Stimulated activated naive B cell treated with anti-CD40 and anti-IgM and Interleukin-4, amounts not matched to agents 10 μg/mL and 1 μg/mL and 100 μg/mL, for 72 hours (primary cell): ENCODE results near the gene IFITM1.

ENCODE experiments used
- ATAC-seq, 2 donors: fragments of 150-1000 bp; cut with Tn5 transposase; replicated peaks; 2 replicates each; pipeline ENCODE4 v1.10.0; 2021; ENCODE audit warnings: moderate library complexity in 1 of 2
- DNase-seq: peaks from one replicate; pipeline ENCODE4 v3.0.0; 2021
- H3K27ac Mint-ChIP-seq: one replicate; pipeline ENCODE4 v1.8.0; 2022; ENCODE audit warnings: mild to moderate bottlenecking, mixed read lengths
- H3K27me3 Mint-ChIP-seq, 2 donors: one replicate each; pipeline ENCODE4 v1.8.0; 2022; ENCODE audit warnings: mixed read lengths in 2 of 2
- H3K36me3 Mint-ChIP-seq, 2 donors: one replicate each; pipeline ENCODE4 v1.8.0; 2022; ENCODE audit warnings: mixed read lengths in 2 of 2, mild to moderate bottlenecking in 1 of 2
- H3K4me1 Mint-ChIP-seq, 2 donors: one replicate each; pipeline ENCODE4 v1.8.0; 2022; ENCODE audit warnings: mixed read lengths in 2 of 2, mild to moderate bottlenecking in 1 of 2
- H3K4me3 Mint-ChIP-seq, 2 donors: one replicate each; pipeline ENCODE4 v1.8.0; 2022; ENCODE audit warnings: mild to moderate bottlenecking in 2 of 2, mixed read lengths in 2 of 2, moderate library complexity in 1 of 2
- H3K9me3 Mint-ChIP-seq, 2 donors: one replicate each; pipeline ENCODE4 v1.8.0; 2022; ENCODE audit warnings: mixed read lengths in 2 of 2, mild to moderate bottlenecking in 1 of 2

Gene IFITM1

DNA sequence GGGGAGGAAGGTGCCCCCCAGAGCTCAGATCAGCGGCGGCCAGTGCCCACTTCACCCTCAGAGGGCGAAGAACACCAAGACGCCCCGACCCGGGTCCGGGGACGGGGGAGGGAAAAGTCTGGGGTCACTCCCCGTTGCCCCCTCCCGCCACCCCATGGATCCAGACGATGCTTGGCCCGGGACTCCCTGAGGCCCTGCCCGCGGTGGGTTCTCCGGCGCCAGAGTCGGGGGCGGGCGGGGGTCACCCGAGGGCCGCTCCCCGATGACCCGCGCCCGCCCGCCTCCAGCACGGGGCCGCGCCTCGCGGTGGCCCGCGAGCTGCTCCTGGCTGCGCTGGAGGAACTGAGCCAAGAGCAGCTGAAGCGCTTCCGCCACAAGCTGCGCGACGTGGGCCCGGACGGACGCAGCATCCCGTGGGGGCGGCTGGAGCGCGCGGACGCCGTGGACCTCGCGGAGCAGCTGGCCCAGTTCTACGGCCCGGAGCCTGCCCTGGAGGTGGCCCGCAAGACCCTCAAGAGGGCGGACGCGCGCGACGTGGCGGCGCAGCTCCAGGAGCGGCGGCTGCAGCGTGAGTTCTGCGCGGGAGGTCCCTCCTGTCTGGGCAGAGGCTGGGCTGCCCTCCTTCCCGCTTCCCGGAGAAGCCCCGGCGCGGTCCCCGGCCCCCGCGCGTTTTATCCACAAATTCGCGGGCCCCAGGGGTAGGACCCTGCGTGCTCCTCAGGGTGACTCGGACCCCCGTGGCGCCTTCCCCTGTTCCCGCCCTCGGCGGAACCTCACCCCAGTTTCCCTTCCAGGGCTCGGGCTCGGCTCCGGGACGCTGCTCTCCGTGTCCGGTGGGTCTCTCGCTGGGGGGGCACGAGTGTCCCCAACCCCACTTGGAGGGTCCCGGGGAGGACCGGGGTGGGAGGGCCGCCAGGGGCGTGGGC lies 34.5 kb upstream of the IFITM1 start:
- peak overlapping the region in 1 of 2 donors; percentile 81 for H3K4me3 Mint-ChIP-seq
- H3K4me1 Mint-ChIP-seq, result peaks cover 23 to 47% of the 10 kb centered on the region in 2 donors
- H3K27me3 Mint-ChIP-seq, result peaks cover 34 to 47% of the 10 kb centered on the region in 2 donors
- H3K36me3 Mint-ChIP-seq, result peaks cover 0 to 10% of the 10 kb centered on the region in 2 donors
- no peak overlapping the region for H3K27ac Mint-ChIP-seq
- DNase-seq, result no peak
- peak in 1 of 2 donors; percentile 44 for ATAC-seq
- H3K9me3 Mint-ChIP-seq, result peaks cover 0 to 6% of the 10 kb centered on the region in 2 donors

DNA sequence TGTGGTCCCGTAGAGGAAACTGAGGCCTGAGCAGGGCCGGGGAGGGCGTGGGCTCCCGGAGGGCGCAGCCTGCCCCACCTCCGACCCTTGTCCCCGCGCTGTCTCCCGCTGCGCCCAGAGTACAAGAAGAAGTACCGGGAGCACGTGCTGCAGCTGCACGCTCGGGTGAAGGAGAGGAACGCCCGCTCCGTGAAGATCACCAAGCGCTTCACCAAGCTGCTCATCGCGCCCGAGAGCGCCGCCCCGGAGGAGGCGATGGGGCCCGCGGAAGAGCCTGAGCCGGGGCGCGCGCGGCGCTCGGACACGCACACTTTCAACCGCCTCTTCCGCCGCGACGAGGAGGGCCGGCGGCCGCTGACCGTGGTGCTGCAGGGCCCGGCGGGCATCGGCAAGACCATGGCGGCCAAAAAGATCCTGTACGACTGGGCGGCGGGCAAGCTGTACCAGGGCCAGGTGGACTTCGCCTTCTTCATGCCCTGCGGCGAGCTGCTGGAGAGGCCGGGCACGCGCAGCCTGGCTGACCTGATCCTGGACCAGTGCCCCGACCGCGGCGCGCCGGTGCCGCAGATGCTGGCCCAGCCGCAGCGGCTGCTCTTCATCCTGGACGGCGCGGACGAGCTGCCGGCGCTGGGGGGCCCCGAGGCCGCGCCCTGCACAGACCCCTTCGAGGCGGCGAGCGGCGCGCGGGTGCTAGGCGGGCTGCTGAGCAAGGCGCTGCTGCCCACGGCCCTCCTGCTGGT lies 33.7 kb upstream of the IFITM1 start:
- Mint-ChIP-seq H3K9me3 (peaks cover 0 to 6% of the 10 kb centered on the region in 2 donors), H3K36me3 (peaks cover 0 to 10% of the 10 kb centered on the region in 2 donors), H3K27me3 (peaks cover 34 to 54% of the 10 kb centered on the region in 2 donors), H3K4me1 (peaks cover 23 to 42% of the 10 kb centered on the region in 2 donors), H3K4me3 (peak overlapping the region; percentile 75 to 81), H3K27ac (peak overlapping the region; percentile 65)
- DNase-seq, result no peak
- peak; percentile 66 to 73 for ATAC-seq

DNA sequence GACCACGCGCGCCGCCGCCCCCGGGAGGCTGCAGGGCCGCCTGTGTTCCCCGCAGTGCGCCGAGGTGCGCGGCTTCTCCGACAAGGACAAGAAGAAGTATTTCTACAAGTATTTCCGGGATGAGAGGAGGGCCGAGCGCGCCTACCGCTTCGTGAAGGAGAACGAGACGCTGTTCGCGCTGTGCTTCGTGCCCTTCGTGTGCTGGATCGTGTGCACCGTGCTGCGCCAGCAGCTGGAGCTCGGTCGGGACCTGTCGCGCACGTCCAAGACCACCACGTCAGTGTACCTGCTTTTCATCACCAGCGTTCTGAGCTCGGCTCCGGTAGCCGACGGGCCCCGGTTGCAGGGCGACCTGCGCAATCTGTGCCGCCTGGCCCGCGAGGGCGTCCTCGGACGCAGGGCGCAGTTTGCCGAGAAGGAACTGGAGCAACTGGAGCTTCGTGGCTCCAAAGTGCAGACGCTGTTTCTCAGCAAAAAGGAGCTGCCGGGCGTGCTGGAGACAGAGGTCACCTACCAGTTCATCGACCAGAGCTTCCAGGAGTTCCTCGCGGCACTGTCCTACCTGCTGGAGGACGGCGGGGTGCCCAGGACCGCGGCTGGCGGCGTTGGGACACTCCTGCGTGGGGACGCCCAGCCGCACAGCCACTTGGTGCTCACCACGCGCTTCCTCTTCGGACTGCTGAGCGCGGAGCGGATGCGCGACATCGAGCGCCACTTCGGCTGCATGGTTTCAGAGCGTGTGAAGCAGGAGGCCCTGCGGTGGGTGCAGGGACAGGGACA lies 32.9 kb upstream of the IFITM1 start:
- ATAC-seq, result peak; percentile 49 to 61
- peaks cover 0 to 6% of the 10 kb centered on the region in 2 donors for H3K9me3 Mint-ChIP-seq
- peak overlapping the region; percentile 54 to 62 for H3K4me3 Mint-ChIP-seq
- H3K27ac Mint-ChIP-seq, result peak overlapping the region; percentile 73
- H3K4me1 Mint-ChIP-seq, result peaks cover 23 to 40% of the 10 kb centered on the region in 2 donors
- peaks cover 0 to 10% of the 10 kb centered on the region in 2 donors for H3K36me3 Mint-ChIP-seq
- peaks cover 34 to 62% of the 10 kb centered on the region in 2 donors for H3K27me3 Mint-ChIP-seq
- no peak for DNase-seq

DNA sequence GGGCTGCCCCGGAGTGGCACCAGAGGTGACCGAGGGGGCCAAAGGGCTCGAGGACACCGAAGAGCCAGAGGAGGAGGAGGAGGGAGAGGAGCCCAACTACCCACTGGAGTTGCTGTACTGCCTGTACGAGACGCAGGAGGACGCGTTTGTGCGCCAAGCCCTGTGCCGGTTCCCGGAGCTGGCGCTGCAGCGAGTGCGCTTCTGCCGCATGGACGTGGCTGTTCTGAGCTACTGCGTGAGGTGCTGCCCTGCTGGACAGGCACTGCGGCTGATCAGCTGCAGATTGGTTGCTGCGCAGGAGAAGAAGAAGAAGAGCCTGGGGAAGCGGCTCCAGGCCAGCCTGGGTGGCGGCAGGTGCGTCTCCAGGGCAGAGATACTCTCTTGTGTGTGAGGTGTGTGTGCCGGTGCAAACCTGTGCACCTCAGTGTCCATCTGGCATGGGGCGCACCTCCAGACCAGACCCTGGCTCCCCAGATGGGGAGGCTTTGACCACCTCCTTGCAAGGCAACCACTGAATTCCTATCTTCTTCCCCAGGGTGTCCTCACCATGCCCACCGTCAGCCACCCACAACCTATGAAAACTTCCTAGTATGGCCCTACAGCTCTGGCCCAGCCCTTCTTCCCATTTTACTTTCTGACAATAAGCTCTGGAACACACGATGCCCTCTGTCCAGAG lies 32.2 kb upstream of the IFITM1 start:
- ATAC-seq (no peak), DNase-seq (no peak)
- H3K36me3 Mint-ChIP-seq, result peaks cover 0 to 8% of the 10 kb centered on the region in 2 donors
- H3K27ac Mint-ChIP-seq, result peak overlapping the region; percentile 73
- H3K4me3 Mint-ChIP-seq, result peak overlapping the region; percentile 54 to 62
- H3K27me3 Mint-ChIP-seq, result peaks cover 34 to 65% of the 10 kb centered on the region in 2 donors
- H3K4me1 Mint-ChIP-seq, result peaks cover 23 to 40% of the 10 kb centered on the region in 2 donors
- H3K9me3 Mint-ChIP-seq, result peaks cover 0 to 4% of the 10 kb centered on the region in 2 donors

DNA sequence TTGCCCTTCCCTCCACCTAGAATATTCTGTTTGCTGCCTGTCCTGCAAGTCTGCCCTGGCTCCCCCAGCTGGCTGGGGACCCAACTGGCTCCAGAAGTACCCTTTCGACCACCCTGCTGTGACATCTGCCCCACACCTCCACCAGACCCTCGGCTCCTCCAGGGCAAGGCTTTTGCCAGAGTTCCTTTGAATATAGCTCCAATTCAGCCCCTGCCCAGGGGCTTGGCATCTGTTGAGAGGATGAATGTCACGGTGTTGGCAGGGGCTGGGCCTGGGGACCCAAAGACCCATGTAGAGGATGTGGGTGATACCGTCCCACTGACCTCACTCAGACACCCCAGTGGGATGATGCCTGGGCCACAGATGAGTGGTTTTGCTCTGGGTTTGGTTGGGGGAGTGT lies 31.7 kb upstream of the IFITM1 start:
- DNase-seq (no peak), ATAC-seq (no peak)
- H3K4me3 Mint-ChIP-seq, result no peak overlapping the region
- peaks cover 39 to 70% of the 10 kb centered on the region in 2 donors for H3K27me3 Mint-ChIP-seq
- H3K4me1 Mint-ChIP-seq, result peaks cover 26 to 44% of the 10 kb centered on the region in 2 donors
- peak overlapping the region; percentile 65 for H3K27ac Mint-ChIP-seq
- H3K9me3 Mint-ChIP-seq, result no peaks in the 10 kb centered on the region
- H3K36me3 Mint-ChIP-seq, result peaks cover 0 to 5% of the 10 kb centered on the region in 2 donors

DNA sequence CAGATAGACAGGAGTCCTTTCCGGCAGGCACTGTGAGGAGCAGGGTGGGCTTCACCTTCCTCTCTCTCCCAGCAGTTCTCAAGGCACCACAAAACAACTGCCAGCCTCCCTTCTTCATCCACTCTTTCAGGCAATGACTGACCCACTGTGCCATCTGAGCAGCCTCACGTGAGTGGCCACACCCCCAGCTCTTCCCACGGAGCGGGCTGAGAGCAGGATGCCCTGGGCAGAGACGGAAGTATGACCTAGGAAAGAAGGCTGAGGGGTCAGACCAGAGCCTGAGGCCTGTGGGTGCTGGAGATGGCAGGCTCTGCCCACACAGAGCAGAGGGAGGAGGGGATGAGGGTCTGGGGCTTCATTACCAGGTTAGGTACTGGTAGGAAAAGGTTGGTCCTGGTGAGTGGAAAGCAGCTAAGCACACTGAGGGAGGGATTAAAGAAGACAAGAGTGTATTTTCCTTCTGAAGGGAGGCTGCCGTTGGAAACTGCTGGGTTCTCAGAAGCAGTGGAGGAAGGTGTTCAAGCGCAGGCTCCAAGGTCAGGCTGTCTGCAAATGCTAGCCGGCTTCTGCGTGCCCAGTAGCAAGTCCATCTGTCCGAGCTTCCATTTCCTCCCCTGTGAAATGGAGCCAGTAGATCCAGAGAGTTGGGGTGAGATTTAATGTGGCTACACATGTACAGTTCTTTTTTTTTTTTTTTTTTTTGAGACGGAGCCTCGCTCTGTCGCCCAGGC lies 31.0 kb upstream of the IFITM1 start:
- no peak overlapping the region for H3K27ac Mint-ChIP-seq

DNA sequence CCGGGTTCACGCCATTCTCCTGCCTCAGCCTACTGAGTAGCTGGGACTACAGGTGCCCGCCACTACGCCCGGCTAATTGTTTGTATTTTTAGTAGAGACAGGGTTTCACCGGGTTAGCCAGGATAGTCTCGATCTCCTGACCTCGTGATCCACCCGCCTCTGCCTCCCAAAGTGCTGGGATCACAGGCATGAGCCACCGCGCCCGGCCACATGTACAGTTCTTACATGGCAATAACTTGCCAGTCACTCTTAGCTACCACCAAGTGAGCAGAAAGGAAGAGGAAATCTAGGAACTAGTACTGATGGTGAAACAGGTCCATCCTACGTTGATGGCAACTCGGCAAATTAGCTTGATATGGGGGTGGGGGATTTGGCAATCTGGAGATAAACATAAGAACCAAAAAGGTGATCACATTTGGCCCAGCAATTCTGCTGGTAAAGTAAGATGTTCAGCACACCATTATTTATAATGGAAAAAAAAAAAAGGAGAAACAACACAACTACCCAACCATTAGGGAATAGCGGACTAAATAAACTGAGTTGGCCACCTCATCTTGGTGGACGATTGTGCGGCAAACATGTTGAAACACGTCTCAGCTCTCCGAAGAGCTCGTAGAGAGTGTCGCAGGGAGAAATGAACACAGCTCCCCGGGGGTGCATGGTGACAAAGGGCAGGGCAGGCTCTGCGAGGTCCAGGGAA lies 30.3 kb upstream of the IFITM1 start:
- no peak overlapping the region for H3K4me3 Mint-ChIP-seq
- no peaks in the 10 kb centered on the region for H3K9me3 Mint-ChIP-seq
- H3K4me1 Mint-ChIP-seq, result peaks cover 26 to 44% of the 10 kb centered on the region in 2 donors
- H3K27me3 Mint-ChIP-seq, result peaks cover 39 to 77% of the 10 kb centered on the region in 2 donors
- DNase-seq, result no peak
- no peak for ATAC-seq
- H3K36me3 Mint-ChIP-seq, result no peaks in the 10 kb centered on the region
- H3K27ac Mint-ChIP-seq, result no peak overlapping the region

More for the DNA sequence above, 31.0 kb upstream of the IFITM1 start:
- Mint-ChIP-seq H3K9me3 (no peaks in the 10 kb centered on the region), H3K4me1 (peaks cover 26 to 45% of the 10 kb centered on the region in 2 donors), H3K36me3 (peaks cover 0 to 2% of the 10 kb centered on the region in 2 donors), H3K4me3 (no peak overlapping the region), H3K27me3 (peaks cover 40 to 75% of the 10 kb centered on the region in 2 donors)
- ATAC-seq (no peak), DNase-seq (no peak)

DNA sequence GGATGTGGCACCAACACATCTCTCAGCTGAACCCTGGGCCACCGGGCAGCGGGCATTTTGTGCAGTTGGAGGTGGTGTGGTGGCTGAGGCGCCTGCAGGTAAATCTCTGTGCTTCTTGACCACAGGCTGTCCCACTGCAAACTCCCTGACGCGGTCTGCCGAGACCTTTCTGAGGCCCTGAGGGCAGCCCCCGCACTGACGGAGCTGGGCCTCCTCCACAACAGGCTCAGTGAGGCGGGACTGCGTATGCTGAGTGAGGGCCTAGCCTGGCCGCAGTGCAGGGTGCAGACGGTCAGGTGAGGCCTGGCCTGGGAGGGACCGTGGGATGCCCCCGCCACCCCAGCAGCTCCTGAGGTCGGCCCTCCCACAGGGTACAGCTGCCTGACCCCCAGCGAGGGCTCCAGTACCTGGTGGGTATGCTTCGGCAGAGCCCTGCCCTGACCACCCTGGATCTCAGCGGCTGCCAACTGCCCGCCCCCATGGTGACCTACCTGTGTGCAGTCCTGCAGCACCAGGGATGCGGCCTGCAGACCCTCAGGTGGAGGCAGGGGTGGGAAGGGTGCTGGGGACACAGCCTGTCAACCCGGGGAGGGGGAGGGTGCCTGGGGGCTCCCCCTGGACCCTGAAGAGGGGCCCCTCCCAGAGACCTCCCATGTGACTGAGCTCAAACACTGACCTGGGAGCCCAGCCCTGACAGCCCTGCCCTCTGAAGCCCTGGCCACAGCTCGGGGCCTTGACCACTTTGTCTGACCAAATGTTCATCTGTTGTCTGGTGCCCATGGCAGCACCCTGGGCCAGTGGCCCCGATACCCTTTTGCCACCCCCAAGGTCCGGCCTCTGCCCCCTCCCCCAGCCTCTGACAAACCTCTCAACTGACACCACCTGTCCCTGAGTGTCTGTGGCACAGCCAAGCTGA lies 29.5 kb upstream of the IFITM1 start:
- no peak overlapping the region for H3K4me3 Mint-ChIP-seq
- DNase-seq (no peak), ATAC-seq (no peak)
- H3K27ac Mint-ChIP-seq, result no peak overlapping the region
- H3K36me3 Mint-ChIP-seq, result no peaks in the 10 kb centered on the region
- no peaks in the 10 kb centered on the region for H3K9me3 Mint-ChIP-seq
- peaks cover 37 to 73% of the 10 kb centered on the region in 2 donors for H3K27me3 Mint-ChIP-seq
- peaks cover 24 to 41% of the 10 kb centered on the region in 2 donors for H3K4me1 Mint-ChIP-seq

DNA sequence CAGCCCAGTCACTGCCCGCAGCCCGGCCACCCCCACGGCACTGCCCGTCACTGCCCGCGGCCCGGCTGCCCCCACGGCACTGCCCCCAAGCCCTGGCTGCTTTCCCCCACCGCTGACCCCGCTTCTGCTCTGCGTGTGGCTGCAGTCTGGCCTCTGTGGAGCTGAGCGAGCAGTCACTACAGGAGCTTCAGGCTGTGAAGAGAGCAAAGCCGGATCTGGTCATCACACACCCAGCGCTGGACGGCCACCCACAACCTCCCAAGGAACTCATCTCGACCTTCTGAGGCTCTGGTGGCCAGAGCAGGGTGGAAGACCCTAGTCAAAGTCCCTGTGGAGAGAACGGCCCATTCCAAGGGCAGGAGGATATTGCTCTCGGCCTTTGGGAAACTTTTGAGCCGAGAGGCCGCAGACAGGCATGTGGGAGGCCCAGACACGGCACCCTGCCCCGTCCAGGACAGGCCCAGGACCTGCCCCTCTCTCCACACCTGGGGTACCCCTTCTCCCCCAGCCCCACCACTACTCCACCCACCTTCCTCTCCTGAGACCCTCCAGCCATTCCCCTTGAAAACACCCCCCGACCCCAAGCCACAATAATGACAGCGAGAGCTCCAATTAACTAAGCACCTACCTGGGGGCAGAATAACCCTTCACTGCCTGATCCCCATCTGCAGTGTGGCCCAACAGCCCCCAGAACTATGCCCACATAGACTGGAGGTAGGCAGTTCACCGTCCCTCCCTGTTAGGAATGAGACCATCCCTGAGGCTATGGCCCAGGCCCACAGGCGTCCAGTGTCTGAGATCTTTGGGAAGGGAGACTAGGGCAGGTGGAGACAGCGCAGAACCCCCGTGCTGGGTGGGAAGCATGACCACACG lies 28.6 kb upstream of the IFITM1 start:
- DNase-seq, result no peak
- peaks cover 25 to 44% of the 10 kb centered on the region in 2 donors for H3K4me1 Mint-ChIP-seq
- ATAC-seq, result no peak
- no peaks in the 10 kb centered on the region for H3K36me3 Mint-ChIP-seq
- no peak overlapping the region for H3K4me3 Mint-ChIP-seq
- no peaks in the 10 kb centered on the region for H3K9me3 Mint-ChIP-seq
- no peak overlapping the region for H3K27ac Mint-ChIP-seq
- peaks cover 37 to 68% of the 10 kb centered on the region in 2 donors for H3K27me3 Mint-ChIP-seq

DNA sequence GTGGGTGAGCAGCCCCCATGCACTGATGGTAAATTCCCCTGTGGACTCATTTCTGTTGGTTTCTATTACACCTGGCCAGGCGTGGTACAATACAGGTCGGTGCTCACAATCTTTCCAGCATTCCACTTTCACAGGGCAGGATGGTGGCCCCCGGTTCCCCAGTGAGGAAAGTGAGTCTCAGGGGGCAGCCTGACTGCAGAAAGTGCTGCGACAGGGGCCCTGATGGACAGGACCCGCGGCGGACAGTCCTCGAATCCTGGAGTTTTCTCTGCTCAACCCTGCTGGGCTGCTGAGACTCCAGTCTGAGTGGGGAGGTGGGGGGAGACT lies 28.0 kb upstream of the IFITM1 start:
- Mint-ChIP-seq H3K4me1 (peaks cover 29 to 42% of the 10 kb centered on the region in 2 donors), H3K27me3 (peaks cover 34 to 65% of the 10 kb centered on the region in 2 donors), H3K9me3 (no peaks in the 10 kb centered on the region), H3K36me3 (peaks cover 0 to under 1% of the 10 kb centered on the region in 2 donors), H3K27ac (no peak overlapping the region), H3K4me3 (no peak overlapping the region)
- no peak for DNase-seq
- ATAC-seq, result no peak
